Activated T-cell treated with anti-CD3 and anti-CD28 coated beads for 4 hours (primary cell): Measurements from ENCODE around the gene DDAH1.
"Not testable (repeated sequence)": the region's sequence is repeated elsewhere in the genome, so short reads cannot be mapped to it uniquely, and the experiment has no call there.

Experiments used
- DNase-seq: peaks from one replicate; pipeline ENCODE4 v3.0.0-alpha.2; 2020

The DDAH1 gene

GRCh38 chr1:85465099-85465785 is at the start of gene DDAH1:
Gene DDAH1, minus strand, starts transcription at chr1:85465159. Its CDS starts 114 bp downstream, at chr1:85465045.
- DNase-seq: no peak

DNA sequence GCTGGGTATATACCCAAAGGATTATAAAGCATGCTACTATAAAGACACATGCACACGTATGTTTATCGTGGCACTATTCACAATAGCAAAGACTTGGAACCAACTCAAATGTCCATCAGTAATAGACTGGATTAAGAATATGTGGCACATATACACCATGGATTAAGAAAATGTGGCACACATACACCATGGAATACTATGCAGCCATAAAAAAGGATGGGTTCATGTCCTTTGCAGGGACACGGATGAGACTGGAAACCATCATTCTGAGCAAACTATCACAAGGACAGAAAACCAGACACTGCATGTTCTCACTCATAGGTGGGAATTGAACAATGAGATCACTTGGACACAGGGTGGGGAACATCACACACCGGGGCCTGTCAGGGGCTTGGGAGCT is 49.0 kb upstream of the DDAH1 start:
- not testable (repeated sequence) for DNase-seq

DNA sequence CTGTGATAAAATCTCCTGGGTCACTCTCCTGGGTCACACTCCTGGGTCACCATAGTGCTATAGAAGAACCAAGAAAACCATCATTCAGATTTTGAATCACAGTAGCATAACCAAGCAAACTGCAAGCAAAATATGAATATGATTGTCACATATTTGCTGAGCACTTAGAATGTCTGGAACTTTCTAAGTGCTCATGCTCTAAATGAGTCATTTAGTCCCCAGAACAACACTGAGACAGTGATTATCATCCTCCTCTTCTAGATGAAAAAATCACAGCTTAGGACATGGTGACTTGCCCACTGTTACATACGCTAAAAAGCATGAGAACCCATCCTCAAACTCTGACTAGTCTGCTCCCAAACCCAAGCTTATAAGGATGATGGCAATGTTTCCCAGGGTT is 39.5 kb upstream of the DDAH1 start:
- DNase-seq: no peak

DNA sequence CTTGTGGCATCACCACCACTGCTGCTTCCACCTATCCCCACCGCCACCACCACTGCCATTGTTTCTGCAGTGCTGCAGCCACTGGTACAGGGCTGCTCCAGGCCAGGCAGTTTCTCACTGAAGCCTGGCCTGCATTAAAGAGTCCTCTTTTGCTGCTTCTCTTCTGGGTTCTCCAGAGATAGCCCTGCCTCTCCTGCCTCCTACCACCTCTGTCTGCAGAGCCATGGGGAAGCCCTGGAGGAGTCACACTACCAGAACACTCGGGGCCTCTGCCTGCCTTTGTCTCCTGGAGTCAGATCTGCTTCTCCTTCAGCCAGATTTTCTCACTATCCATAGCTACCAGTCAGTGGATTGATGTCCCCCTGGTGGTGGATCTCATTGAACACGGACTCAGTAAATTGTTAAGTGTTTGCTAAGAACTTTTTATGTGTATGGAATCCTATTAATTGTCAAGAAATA is 37.7 kb upstream of the DDAH1 start:
- no peak for DNase-seq

DNA sequence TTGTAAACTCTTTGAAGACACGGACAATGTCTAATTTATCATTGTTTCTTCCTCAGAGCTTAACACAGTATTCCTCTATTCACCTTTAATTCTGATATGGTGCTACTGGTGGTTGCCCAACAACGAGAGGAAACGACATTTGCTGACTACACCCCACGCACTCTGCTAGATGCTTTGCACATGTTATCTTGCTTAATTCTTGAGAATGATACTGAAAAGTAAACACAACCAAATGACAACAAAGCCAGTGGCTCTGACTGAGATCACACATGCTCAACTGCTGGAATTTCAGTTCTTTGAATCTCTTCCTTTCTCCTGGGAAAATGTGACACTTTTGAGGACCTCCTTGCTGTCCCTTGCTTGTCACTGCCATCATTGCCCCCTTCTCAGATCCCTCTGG is 37.2 kb upstream of the DDAH1 start:
- DNase-seq: no peak

DNA sequence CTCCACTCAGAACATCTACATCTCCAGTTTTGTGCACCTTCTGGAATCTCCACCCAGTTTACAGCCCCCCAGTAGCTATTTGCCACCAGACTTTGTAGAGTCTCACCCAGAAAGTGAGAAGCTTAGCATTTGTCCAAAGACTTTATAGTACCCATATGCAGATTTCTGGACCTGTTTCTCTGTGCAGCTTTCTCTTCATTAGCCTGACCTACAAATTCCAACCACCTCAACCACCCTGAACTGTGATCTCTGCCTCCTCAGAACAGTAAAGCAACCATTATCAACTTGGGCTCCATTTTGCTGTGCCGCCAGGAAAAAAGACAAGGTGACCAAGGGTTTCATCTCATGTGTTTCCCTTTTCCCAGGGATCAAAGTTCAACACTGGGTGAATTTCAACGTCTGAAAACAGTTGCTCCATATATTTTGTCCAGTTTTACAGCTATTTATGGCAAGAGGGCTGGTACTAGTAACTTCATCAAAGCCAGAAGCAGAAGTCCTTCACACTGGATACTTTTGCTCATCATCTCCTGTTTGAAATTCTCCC is 36.5 kb upstream of the DDAH1 start:
- DNase-seq: no peak

GRCh38 chr1:85496941-85497582 is 32.1 kb upstream of the DDAH1 start:
- DNase-seq: no peak

GRCh38 chr1:85495556-85495955 is 30.6 kb upstream of the DDAH1 start:
- DNase-seq: no peak

- DNase-seq: no peak
Observed at GRCh38 chr1:85494904-85495266, 29.9 kb upstream of the DDAH1 start.

DNA sequence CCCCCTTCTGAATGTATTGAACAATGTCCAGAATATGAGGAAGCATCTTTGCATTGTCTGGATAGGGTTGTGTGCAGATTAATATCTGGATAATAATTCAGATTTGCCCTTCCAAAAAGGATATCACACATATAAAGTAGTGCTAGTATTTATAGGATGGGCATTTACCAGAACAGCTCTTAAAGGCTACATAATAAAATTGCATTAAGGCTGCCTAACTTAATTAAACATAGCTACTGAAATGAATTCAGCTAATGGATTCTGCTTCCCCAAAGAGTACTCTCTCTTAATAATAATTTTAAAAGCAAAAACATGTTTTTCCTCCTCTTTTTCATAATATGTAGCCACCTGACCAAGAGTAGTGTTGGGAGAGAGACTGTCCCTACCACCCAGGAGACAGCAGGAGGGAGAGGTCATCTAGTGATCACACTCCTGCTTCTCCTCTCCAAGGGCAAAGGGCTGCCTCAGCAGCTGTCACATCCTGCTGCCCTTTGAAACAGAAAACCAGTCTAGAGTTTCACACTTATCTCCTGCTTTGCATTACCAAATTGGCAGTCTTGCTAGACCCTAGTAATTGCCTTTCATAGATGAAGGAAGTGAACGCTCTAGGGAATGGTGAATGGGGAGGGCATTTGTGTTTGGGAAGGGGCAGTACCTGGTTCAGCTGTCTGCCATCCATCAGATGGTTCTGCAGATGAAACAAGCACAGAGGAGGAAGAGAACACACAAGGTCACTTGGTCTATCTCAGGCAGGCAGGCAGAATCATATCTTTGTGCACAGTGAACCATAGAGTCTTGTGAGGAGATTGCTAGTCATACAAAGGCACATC is 29.3 kb upstream of the DDAH1 start:
- no peak for DNase-seq

- no peak for DNase-seq
Observed at GRCh38 chr1:85490270-85490985, 25.5 kb upstream of the DDAH1 start.

- DNase-seq: no peak
Observed at GRCh38 chr1:85488126-85488525, 23.2 kb upstream of the DDAH1 start.

DNA sequence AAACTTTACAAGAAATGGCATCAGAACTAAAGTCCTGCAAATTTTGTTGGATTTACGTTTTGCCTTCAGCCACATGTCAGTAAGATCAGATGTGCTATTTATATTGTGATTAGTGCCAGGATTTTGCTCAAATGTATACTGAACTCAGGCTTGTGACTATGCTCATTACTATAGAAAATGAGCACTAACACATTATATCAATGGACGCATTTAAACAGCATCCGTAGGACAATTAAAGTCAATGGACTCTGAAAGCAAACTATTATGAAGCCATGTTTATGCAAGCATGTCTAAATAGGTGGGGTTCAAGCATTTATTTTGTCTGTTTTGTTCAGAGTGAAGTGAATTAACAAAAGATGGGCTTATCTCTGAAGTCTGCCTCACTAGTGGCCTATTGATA is 20.6 kb upstream of the DDAH1 start:
- DNase-seq: no peak

DNA sequence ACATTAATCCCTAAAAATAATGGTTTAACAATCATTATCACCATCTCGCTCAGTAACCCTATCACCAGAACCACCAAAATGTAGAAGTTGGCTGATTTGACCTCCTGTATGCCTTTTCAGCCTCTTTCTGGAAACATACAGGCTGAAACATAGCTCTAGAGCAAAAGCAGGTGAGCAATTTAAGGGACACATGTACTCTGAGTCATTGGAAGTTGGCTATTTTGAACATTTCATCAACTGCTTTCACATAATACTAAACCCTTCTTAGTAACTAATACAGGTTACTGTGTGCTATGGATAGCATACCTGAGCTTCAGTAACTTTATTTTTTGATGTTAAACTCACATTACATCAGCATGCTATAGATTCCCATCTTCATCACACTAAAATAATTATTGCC is 19.8 kb upstream of the DDAH1 start:
- no peak for DNase-seq

DNA sequence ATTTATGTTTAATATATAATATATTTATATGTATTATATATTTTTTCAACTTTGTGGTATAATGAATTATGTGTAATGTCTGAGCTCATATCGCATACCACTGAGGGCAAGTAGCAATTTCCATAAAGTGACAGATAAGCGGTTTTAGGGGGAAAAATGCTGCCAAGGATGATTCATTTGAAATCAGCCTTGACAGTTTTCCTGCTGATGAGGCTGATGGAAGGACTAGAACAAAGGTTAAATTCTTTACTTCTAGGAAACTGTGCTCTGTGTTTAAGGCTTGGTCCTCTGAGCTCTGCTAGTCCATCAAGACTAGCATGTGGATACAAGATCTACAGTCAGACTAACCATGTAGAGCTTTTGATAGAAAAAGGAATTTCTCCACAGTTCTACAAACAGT is 19.3 kb upstream of the DDAH1 start:
- DNase-seq: no peak

- DNase-seq: no peak
Observed at GRCh38 chr1:85481688-85482087, 16.7 kb upstream of the DDAH1 start.

GRCh38 chr1:85480566-85480965 is 15.6 kb upstream of the DDAH1 start:
- no peak for DNase-seq

- DNase-seq: no peak
Observed at GRCh38 chr1:85479491-85479890, 14.5 kb upstream of the DDAH1 start.

DNA sequence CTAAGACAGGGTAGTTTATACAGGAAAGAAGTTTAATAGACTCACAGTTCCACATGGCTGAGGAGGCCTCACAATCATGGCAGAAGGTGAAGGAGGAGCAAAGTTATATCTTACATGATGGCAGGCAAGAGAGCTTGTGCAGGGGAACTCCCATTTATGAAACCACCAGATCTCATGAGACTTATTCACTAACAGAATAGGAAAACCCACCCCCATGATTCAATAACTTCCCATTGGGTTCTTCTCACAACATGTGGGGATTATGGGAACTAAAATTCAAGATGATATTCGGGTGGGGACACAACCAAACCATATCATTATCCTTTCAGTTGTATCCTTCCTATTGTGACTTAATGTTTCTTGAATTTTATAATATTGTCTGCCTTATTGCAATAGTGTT is 13.4 kb upstream of the DDAH1 start:
- no peak for DNase-seq

DNA sequence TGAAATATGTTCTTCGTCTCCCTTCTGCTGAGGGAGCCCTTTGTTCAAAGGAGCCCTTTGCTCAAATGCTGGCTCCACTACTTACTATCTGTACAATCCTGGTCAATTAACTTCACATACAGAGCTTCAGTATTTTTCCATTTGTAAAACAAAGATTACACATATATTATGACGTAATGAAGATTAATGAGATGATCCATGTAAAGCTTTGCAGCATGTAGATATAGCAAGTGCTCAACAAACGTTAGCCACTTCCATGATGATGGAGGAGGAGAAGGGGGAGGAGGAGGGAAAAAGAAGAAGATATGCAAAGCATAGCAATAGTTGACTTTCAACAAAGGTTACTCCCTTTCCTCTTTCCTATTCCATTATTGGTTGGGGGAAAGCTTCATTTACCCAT is 10.1 kb upstream of the DDAH1 start:
- DNase-seq: no peak

DNA sequence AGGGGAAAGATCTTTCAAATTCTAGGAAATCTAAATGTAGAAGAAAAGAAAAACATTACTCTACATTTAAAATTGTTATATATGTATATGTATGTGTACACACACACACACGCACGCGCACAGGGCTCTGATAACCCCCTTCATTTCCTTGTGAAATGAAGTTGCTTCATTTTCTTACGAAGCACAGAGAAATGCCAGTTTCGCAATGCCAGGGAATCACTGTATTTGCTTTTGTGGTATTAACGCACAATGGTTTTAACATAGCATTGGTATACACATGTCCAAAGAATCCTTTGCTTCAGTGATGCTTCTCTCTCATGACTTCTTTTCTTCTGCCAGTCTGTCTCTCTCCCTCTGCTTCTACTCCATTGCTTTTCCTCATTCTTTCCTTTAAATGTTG is 8.4 kb upstream of the DDAH1 start:
- no peak for DNase-seq

GRCh38 chr1:85471558-85471957 is 6.6 kb upstream of the DDAH1 start:
- DNase-seq: no peak

DNA sequence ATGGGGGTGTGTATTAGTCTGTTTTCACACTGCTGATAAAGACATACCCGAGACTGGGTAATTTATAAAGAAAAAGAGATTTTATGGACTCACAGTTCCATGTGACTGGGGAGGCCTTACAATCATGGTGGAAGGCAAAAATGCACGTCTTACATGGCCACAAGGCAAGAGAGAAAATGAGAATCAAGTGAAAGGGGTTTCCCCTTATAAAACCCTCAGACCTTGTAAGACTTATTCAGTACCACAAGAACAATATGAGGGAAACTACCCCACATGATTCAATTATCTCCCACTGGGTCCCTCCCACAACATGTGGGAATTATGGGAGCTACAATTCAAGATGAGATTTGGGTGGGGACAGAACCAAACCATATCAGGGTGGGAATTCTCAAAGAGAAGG is 5.2 kb upstream of the DDAH1 start:
- DNase-seq: not testable (repeated sequence)
